Uterus (tissue), 2 donors: ENCODE measurements around the gene DNAJB8.

Source experiments
- CTCF ChIP-seq, 4 experiments: fragments of 200-600 bp in 2 of 4; fragments of 450-650 bp in 2 of 4; sonication (generic) in 2 of 4; IDR thresholded peaks; one replicate each; pipeline ENCODE4 v1.5.1; 2016 to 2019; ENCODE audit warnings: antibody characterized with exemption in 4 of 4, mild to moderate bottlenecking in 2 of 4, moderate library complexity in 1 of 4
- POLR2A ChIP-seq, 2 donors: fragments of 450-650 bp; IDR thresholded peaks; one replicate each; pipeline ENCODE4 v1.6.1; 2016; ENCODE audit warnings: antibody characterized with exemption in 2 of 2, mild to moderate bottlenecking in 1 of 2, moderate library complexity in 1 of 2

- TF ChIP-seq POLR2A (IDR thresholded peaks at IDR 0.05) (no peak), CTCF (IDR thresholded peaks at IDR 0.05) (no peak)
Observed at GRCh38 chr3:128447561-128448013, 19.1 kb downstream of the DNAJB8 start.
